Prostate gland (tissue), 2 donors: Measurements from ENCODE around the gene TMTC4. TPM values are rescaled to one million over a fixed set of nuclear protein-coding genes. Genes with fewer than 3 reads are reported as not detected.
"Not testable (repeated sequence)": the region's sequence is repeated elsewhere in the genome, so short reads cannot be mapped to it uniquely, and the experiment has no call there.

Experiments
- DNase-seq: peaks from one replicate; pipeline ENCODE4 v3.0.0-alpha.2; 2019; ENCODE audit warnings: low spot score
- H3K27ac ChIP-seq, 2 donors: fragments of 200-600 bp; sonication (generic); 2 replicates each; pipeline ENCODE4 v1.5.1; 2017 to 2019
- H3K27me3 ChIP-seq: fragments of 200-600 bp; sonication (generic); replicated peaks from 2 replicates; pipeline ENCODE4 v1.5.1; 2019; ENCODE audit not compliant: insufficient read depth
- H3K36me3 ChIP-seq, 2 donors: fragments of 200-600 bp; sonication (generic); 1 replicate in 1 of 2; 2 replicates in 1 of 2; pipeline versions ENCODE4 v1.5.1 to v1.8.1; 2017 to 2019
- H3K4me1 ChIP-seq: fragments of 200-600 bp; sonication (generic); replicated peaks from 2 replicates; pipeline ENCODE4 v1.5.1; 2019
- H3K4me3 ChIP-seq, 2 donors: fragments of 200-600 bp; sonication (generic); 2 replicates each; pipeline ENCODE4 v1.5.1; 2017 to 2019
- H3K9me3 ChIP-seq: fragments of 200-600 bp; sonication (generic); 2 replicates; pipeline ENCODE4 v1.5.1; 2017
- CTCF ChIP-seq, 4 experiments: fragments of 200-600 bp in 2 of 4; fragments of 450-650 bp in 2 of 4; sonication (generic) in 2 of 4; IDR thresholded peaks; 1 replicate in 3 of 4; 2 replicates in 1 of 4; pipeline ENCODE4 v1.5.1; 2016 to 2019; ENCODE audit warnings: antibody characterized with exemption in 4 of 4, mild to moderate bottlenecking in 2 of 4, moderate library complexity in 2 of 4
- POLR2A ChIP-seq: fragments of 450-650 bp; IDR thresholded peaks from one replicate; pipeline ENCODE4 v1.6.1; 2016; ENCODE audit warnings: antibody characterized with exemption, mild to moderate bottlenecking
- POLR2AphosphoS5 ChIP-seq: sonication (generic); formaldehyde crosslinking; IDR thresholded peaks from one replicate; pipeline ENCODE4 v1.6.1; 2017; ENCODE audit warnings: antibody characterized with exemption
- WGBS: methylation state at CpG from one replicate; pipeline ENCODE4 v1.1.5; 2018; 5-methylcytosine and 5-hydroxymethylcytosine counted together
- intact Hi-C: fragments of 100-400 bp; cut with DNase I; formaldehyde crosslinking; loops from one replicate; pipeline ENCODE4 v1.14.2; 2022
- total RNA-seq, 2 donors: library from RNA; depleted of rRNA; stranded (reverse); fragments of >200 nt; gene quantifications; one replicate each; pipeline ENCODE4 v1.1.0, GENCODE V29; 2016

Gene TMTC4
- total RNA-seq, 2 donors from 2014 or later, result 20.2 to 22.4 TPM

GRCh38 chr13:100689191-100689590 lies 14.6 kb upstream of the TMTC4 start:
- Histone ChIP-seq H3K4me1 (no peaks in the 10 kb centered on the region), H3K4me3 (no peak overlapping the region), H3K9me3 (no peaks in the 10 kb centered on the region), H3K27me3 (no peaks in the 10 kb centered on the region), H3K27ac (no peak overlapping the region), H3K36me3 (no peaks in the 10 kb centered on the region)
- DNase-seq, result no peak
- WGBS, result 92% methylated on average over 1 of the region's 1 CpG
- intact Hi-C loops, result no loop called here
- no peak for TF ChIP-seq CTCF (IDR thresholded peaks at IDR 0.05)
- no peak for TF ChIP-seq POLR2AphosphoS5
- no peak for TF ChIP-seq POLR2A

GRCh38 chr13:100680131-100680530 lies 5.5 kb upstream of the TMTC4 start:
- Histone ChIP-seq H3K27ac (no peak overlapping the region), H3K4me1 (no peaks in the 10 kb centered on the region), H3K36me3 (no peaks in the 10 kb centered on the region), H3K9me3 (no peaks in the 10 kb centered on the region), H3K4me3 (no peak overlapping the region), H3K27me3 (no peaks in the 10 kb centered on the region)
- WGBS, result 84% methylated on average over 3 of the region's 3 CpGs
- no peak for DNase-seq
- TF ChIP-seq POLR2AphosphoS5, result no peak
- TF ChIP-seq CTCF (IDR thresholded peaks at IDR 0.05), result no peak
- TF ChIP-seq POLR2A, result no peak
- intact Hi-C loops, result no loop called here

- H3K9me3 ChIP-seq, H3K27me3 ChIP-seq, intact Hi-C loops, H3K36me3 ChIP-seq, H3K4me3 ChIP-seq, H3K4me1 ChIP-seq, H3K27ac ChIP-seq, DNase-seq: not testable (repeated sequence)
- WGBS, result 96% methylated on average over 5 of the region's 5 CpGs
These were observed 2.5 kb upstream of the TMTC4 start for GRCh38 chr13:100677128-100677527.

GRCh38 chr13:100675661-100676129 lies 1.1 kb upstream of the TMTC4 start:
- intact Hi-C loops, result no loop called here
- Histone ChIP-seq H3K4me1 (no peaks in the 10 kb centered on the region), H3K27ac (peak overlapping the region; percentile 53 to 67), H3K27me3 (no peaks in the 10 kb centered on the region), H3K9me3 (no peaks in the 10 kb centered on the region), H3K36me3 (no peaks in the 10 kb centered on the region), H3K4me3 (peak overlapping the region; percentile 80 to 98)
- TF ChIP-seq POLR2AphosphoS5 (no peak), POLR2A (no peak), CTCF (IDR thresholded peaks at IDR 0.05) (no peak)
- WGBS, result 14% methylated on average over 15 of the region's 15 CpGs
- no peak for DNase-seq

- intact Hi-C loops, result no loop called here
- Histone ChIP-seq H3K4me1 (no peaks in the 10 kb centered on the region), H3K9me3 (no peaks in the 10 kb centered on the region), H3K36me3 (no peaks in the 10 kb centered on the region), H3K27ac (peak overlapping the region; percentile 69 to 79), H3K4me3 (peak overlapping the region; percentile 80 to 98), H3K27me3 (no peaks in the 10 kb centered on the region)
- TF ChIP-seq POLR2A (peak; percentile 75), CTCF (IDR thresholded peaks at IDR 0.05) (peak in 3 of 4 experiments; percentile 33 to 73 (median 54)), POLR2AphosphoS5 (peak; percentile 90)
- under 1% methylated on average over 55 of the region's 67 CpGs for WGBS
- DNase-seq, result peak; percentile 100
These were observed 471 bp upstream of the TMTC4 start for GRCh38 chr13:100674872-100675660.
